Breast epithelium (tissue), 3 donors: Measurements from ENCODE around the gene HDDC2.

Experiments
- POLR2A ChIP-seq: fragments of 450-650 bp; IDR thresholded peaks from one replicate; pipeline ENCODE4 v1.6.1; 2016; ENCODE audit warnings: antibody characterized with exemption, mild to moderate bottlenecking, moderate library complexity
- POLR2AphosphoS5 ChIP-seq, 3 donors: sonication (generic); formaldehyde crosslinking; IDR thresholded peaks; one replicate each; pipeline ENCODE4 v1.6.1; 2017; ENCODE audit warnings: antibody characterized with exemption in 3 of 3
- TF ChIP-seq, protein P1 (sequence below), 3 donors: fragments of 450-650 bp; IDR thresholded peaks; one replicate each; pipeline ENCODE4 v1.5.1; 2016 to 2017; ENCODE audit warnings: antibody characterized with exemption in 3 of 3, mild to moderate bottlenecking in 3 of 3, moderate library complexity in 3 of 3

DNA sequence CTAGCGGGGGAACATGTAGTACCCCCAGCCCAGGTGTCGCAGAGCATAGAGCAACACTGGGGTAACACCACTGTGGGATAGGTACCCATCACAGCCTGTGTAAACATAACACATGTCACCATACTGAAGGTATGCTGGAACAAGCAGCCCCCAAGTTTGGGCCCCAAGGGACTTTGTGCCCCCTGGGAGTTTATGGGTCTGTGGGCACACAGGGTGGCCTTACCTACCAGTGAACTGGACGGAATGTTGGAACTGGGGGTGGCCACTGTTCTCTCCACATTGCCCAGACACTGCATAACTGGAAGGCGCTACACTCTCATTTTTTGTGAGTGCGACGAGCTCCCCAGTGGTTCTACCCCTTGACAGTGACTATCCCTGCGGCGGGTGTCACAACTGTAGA, 28.5 kb downstream of the HDDC2 start:
- TF ChIP-seq POLR2AphosphoS5 (IDR thresholded peaks at IDR 0.05) (no peak), POLR2A (no peak)
- TF ChIP-seq, protein P1, sequence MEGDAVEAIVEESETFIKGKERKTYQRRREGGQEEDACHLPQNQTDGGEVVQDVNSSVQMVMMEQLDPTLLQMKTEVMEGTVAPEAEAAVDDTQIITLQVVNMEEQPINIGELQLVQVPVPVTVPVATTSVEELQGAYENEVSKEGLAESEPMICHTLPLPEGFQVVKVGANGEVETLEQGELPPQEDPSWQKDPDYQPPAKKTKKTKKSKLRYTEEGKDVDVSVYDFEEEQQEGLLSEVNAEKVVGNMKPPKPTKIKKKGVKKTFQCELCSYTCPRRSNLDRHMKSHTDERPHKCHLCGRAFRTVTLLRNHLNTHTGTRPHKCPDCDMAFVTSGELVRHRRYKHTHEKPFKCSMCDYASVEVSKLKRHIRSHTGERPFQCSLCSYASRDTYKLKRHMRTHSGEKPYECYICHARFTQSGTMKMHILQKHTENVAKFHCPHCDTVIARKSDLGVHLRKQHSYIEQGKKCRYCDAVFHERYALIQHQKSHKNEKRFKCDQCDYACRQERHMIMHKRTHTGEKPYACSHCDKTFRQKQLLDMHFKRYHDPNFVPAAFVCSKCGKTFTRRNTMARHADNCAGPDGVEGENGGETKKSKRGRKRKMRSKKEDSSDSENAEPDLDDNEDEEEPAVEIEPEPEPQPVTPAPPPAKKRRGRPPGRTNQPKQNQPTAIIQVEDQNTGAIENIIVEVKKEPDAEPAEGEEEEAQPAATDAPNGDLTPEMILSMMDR (IDR thresholded peaks at IDR 0.05) = no peak
